ENCODE results near the gene TSC22D4. TPM values are rescaled to one million over a fixed set of nuclear protein-coding genes. Genes with fewer than 3 reads are reported as not detected.
A peak's percentile ranks its signal among the peaks of the same experiment; 100 is the strongest.

TSC22D4 gene
- total and polyA plus RNA-seq, 2 experiments from 2014 or later: 26.2 to 89.6 TPM

DNA sequence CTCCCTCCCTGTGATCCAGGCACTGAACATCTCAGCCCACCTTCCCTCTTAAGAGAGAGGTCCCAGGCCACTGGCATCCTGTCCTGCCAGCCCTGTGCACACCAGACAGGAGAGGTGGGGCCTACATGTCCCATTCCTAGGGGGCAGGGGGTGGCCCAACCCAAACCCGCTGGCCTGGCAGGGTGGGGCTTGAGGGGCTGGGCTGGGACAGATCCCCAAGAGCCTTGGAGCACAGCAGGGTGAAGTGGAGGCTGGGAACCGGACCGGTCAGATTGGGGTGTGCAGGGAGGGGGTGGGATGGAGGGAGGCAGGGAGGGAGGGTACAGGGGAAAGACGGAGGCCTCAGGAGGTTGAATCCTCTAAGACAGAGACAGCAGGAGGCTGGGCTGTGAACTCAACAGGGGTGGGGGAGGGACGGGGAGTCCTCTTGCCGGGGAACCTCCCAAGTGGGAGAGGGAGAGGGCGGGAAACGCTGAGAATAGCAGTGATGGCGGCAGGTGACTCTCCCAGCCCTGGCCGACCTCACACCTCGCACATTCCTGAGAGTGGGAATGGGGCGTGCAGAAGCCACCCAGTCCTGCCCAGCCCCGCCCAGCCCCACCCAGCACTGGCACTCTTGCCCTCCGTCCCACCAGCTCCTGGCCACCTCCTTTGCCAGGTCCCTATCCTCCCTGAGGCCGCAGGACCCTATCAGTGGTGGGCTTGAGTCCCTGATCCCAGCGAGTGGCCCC, 6.7 kb downstream of the TSC22D4 start:
- Histone ChIP-seq H3K9me2 (replicated peaks; ENCODE audit: insufficient read depth) (no peaks in the 10 kb centered on the region), H3K4me2 (no peak overlapping the region), H3K27ac (no peak overlapping the region), H3K4me1 (ENCODE audit: insufficient read depth) (peaks cover 31% of the 10 kb centered on the region), H3K27me3 (no peaks in the 10 kb centered on the region), H4K20me1 (ENCODE audit: insufficient read depth, poor library complexity, severe bottlenecking) (peaks cover 33% of the 10 kb centered on the region), H3K4me3 (no peak overlapping the region), H3K9me3 (ENCODE audit: low read depth) (no peaks in the 10 kb centered on the region), H2AFZ (no peak overlapping the region), H3K36me3 (replicated peaks; ENCODE audit: insufficient read depth, low read depth) (no peaks in the 10 kb centered on the region), H3K79me2 (peaks cover 31% of the 10 kb centered on the region)
- WGBS (ENCODE audit: low lambda C conversion rate, missing lambda C conversion rate): 81% methylated on average over 5 of the region's 16 CpGs
- TF ChIP-seq CTCF (IDR thresholded peaks at IDR 0.05; ENCODE audit: poor library complexity) (no peak), EZH2phosphoT487 (IDR thresholded peaks at IDR 0.05; ENCODE audit: low read depth, severe bottlenecking, unreplicated experiment) (no peak), EZH2 (IDR thresholded peaks at IDR 0.05; ENCODE audit: borderline replicate concordance) (no peak)
- no peak for DNase-seq (ENCODE audit: low spot score)

GRCh38 chr7:100471021-100471420, 8.0 kb downstream of the TSC22D4 start:
- Histone ChIP-seq H4K20me1 (ENCODE audit: insufficient read depth, poor library complexity, severe bottlenecking) (peaks cover 21% of the 10 kb centered on the region), H3K27ac (no peak overlapping the region), H2AFZ (no peak overlapping the region), H3K79me2 (peaks cover 18% of the 10 kb centered on the region), H3K9me2 (replicated peaks; ENCODE audit: insufficient read depth) (no peaks in the 10 kb centered on the region), H3K27me3 (no peaks in the 10 kb centered on the region), H3K4me1 (ENCODE audit: insufficient read depth) (peaks cover 22% of the 10 kb centered on the region), H3K9me3 (ENCODE audit: low read depth) (no peaks in the 10 kb centered on the region), H3K36me3 (replicated peaks; ENCODE audit: insufficient read depth, low read depth) (no peaks in the 10 kb centered on the region), H3K4me2 (no peak overlapping the region), H3K4me3 (no peak overlapping the region)
- no peak for TF ChIP-seq CTCF (IDR thresholded peaks at IDR 0.05; ENCODE audit: poor library complexity)
- TF ChIP-seq EZH2 (IDR thresholded peaks at IDR 0.05; ENCODE audit: borderline replicate concordance): no peak
- TF ChIP-seq EZH2phosphoT487 (IDR thresholded peaks at IDR 0.05; ENCODE audit: low read depth, severe bottlenecking, unreplicated experiment): no peak
- WGBS (ENCODE audit: low lambda C conversion rate, missing lambda C conversion rate): 85% methylated on average over 4 of the region's 4 CpGs
- no peak for DNase-seq (ENCODE audit: low spot score)

GRCh38 chr7:100469227-100470044, 9.6 kb downstream of the TSC22D4 start:
- Histone ChIP-seq H3K36me3 (replicated peaks; ENCODE audit: insufficient read depth, low read depth) (no peaks in the 10 kb centered on the region), H3K9me2 (replicated peaks; ENCODE audit: insufficient read depth) (no peaks in the 10 kb centered on the region), H3K27ac (peak overlapping the region; percentile 10), H3K4me1 (ENCODE audit: insufficient read depth) (peaks cover 14% of the 10 kb centered on the region), H3K27me3 (no peaks in the 10 kb centered on the region), H2AFZ (no peak overlapping the region), H3K9me3 (ENCODE audit: low read depth) (no peaks in the 10 kb centered on the region), H3K4me2 (peak overlapping the region; percentile 55), H4K20me1 (ENCODE audit: insufficient read depth, poor library complexity, severe bottlenecking) (peaks cover 9% of the 10 kb centered on the region), H3K79me2 (peaks cover 4% of the 10 kb centered on the region), H3K4me3 (no peak overlapping the region)
- DNase-seq (ENCODE audit: low spot score): peak; percentile 90
- WGBS (ENCODE audit: low lambda C conversion rate, missing lambda C conversion rate): 38% methylated on average over 10 of the region's 13 CpGs
- TF ChIP-seq EZH2 (IDR thresholded peaks at IDR 0.05; ENCODE audit: borderline replicate concordance): no peak
- TF ChIP-seq CTCF (IDR thresholded peaks at IDR 0.05; ENCODE audit: poor library complexity): peak; percentile 87
